Osteoblast (primary cell): ENCODE measurements around the gene SERTAD3. TPM values are rescaled to one million over a fixed set of nuclear protein-coding genes. Genes with fewer than 3 reads are reported as not detected.

ENCODE experiments used
- DNase-seq: peaks from one replicate; pipeline ENCODE4 v3.0.0; 2011; ENCODE audit warnings: low spot score, mixed read lengths; ENCODE audit not compliant: insufficient read length; ENCODE audit errors: missing footprints
- H2AFZ ChIP-seq: 2 replicates; pipeline ENCODE4 v1.6.0; 2011; ENCODE audit warnings: mild to moderate bottlenecking, low read length
- H3K27ac ChIP-seq: 2 replicates; pipeline ENCODE4 v1.5.1; 2011; ENCODE audit warnings: mild to moderate bottlenecking, low read depth, low read length, moderate library complexity
- H3K27me3 ChIP-seq: 2 replicates; pipeline ENCODE4 v1.6.0; 2012; ENCODE audit warnings: mild to moderate bottlenecking, control low read depth, inconsistent platforms, low read length, moderate library complexity; ENCODE audit not compliant: insufficient read depth
- H3K36me3 ChIP-seq: 2 replicates; pipeline ENCODE4 v1.5.1; 2011; ENCODE audit warnings: mild to moderate bottlenecking, low read length, control low read depth, moderate library complexity; ENCODE audit not compliant: insufficient read depth
- H3K4me1 ChIP-seq: 2 replicates; pipeline ENCODE4 v1.5.1; 2011; ENCODE audit warnings: mild to moderate bottlenecking, low read length, control low read depth, moderate library complexity; ENCODE audit not compliant: insufficient read depth
- H3K4me2 ChIP-seq: 2 replicates; pipeline ENCODE4 v1.6.0; 2011; ENCODE audit warnings: mild to moderate bottlenecking, low read length; ENCODE audit not compliant: insufficient read depth
- H3K4me3 ChIP-seq: fragments of 200-600 bp; sonication (generic); 3 replicates; pipeline ENCODE4 v1.5.1; 2012; ENCODE audit warnings: mild to moderate bottlenecking, low read length, inconsistent platforms; ENCODE audit not compliant: insufficient read depth
- H3K79me2 ChIP-seq: 2 replicates; pipeline ENCODE4 v1.6.0; 2012; ENCODE audit warnings: mild to moderate bottlenecking, low read length, control low read depth, inconsistent platforms; ENCODE audit not compliant: insufficient read depth
- H3K9me3 ChIP-seq: 2 replicates; pipeline ENCODE4 v1.5.1; 2011; ENCODE audit warnings: low read depth, low read length, control low read depth
- H4K20me1 ChIP-seq: 2 replicates; pipeline ENCODE4 v1.6.0; 2012; ENCODE audit warnings: mild to moderate bottlenecking, low read length, control low read depth; ENCODE audit not compliant: insufficient read depth
- total RNA-seq: library from RNA; depleted of rRNA; stranded (reverse); fragments of >200 nt; gene quantifications from 2 replicates; pipeline ENCODE4 v1.2.3, GENCODE V29; 2012
- TF ChIP-seq, protein P1 (sequence below): IDR thresholded peaks from 2 replicates; pipeline ENCODE4 v1.5.1; 2011; ENCODE audit warnings: mild to moderate bottlenecking, low read depth, low read length, moderate library complexity; ENCODE audit errors: extremely low read depth

SERTAD3 gene
- total RNA-seq, 1 donor: 23.5 TPM

- TF ChIP-seq, protein P1, sequence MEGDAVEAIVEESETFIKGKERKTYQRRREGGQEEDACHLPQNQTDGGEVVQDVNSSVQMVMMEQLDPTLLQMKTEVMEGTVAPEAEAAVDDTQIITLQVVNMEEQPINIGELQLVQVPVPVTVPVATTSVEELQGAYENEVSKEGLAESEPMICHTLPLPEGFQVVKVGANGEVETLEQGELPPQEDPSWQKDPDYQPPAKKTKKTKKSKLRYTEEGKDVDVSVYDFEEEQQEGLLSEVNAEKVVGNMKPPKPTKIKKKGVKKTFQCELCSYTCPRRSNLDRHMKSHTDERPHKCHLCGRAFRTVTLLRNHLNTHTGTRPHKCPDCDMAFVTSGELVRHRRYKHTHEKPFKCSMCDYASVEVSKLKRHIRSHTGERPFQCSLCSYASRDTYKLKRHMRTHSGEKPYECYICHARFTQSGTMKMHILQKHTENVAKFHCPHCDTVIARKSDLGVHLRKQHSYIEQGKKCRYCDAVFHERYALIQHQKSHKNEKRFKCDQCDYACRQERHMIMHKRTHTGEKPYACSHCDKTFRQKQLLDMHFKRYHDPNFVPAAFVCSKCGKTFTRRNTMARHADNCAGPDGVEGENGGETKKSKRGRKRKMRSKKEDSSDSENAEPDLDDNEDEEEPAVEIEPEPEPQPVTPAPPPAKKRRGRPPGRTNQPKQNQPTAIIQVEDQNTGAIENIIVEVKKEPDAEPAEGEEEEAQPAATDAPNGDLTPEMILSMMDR: no peak
- H3K27ac ChIP-seq: no peak overlapping the region
- H2AFZ ChIP-seq: no peak overlapping the region
- H4K20me1 ChIP-seq: no peaks in the 10 kb centered on the region
- peaks cover 22% of the 10 kb centered on the region for H3K79me2 ChIP-seq
- no peak for DNase-seq
- H3K4me1 ChIP-seq: peaks cover 23% of the 10 kb centered on the region
- H3K27me3 ChIP-seq: no peaks in the 10 kb centered on the region
- no peak overlapping the region for H3K4me2 ChIP-seq
- H3K9me3 ChIP-seq: no peaks in the 10 kb centered on the region
- peaks cover 15% of the 10 kb centered on the region for H3K36me3 ChIP-seq
- no peak overlapping the region for H3K4me3 ChIP-seq
Measured at GRCh38 chr19:40419066-40419612, 25.0 kb downstream of the SERTAD3 start.

- Histone ChIP-seq H3K9me3 (no peaks in the 10 kb centered on the region), H3K27me3 (no peaks in the 10 kb centered on the region), H3K27ac (no peak overlapping the region), H3K36me3 (peaks cover 11% of the 10 kb centered on the region), H2AFZ (no peak overlapping the region), H3K4me1 (peaks cover 23% of the 10 kb centered on the region), H3K4me3 (no peak overlapping the region), H4K20me1 (no peaks in the 10 kb centered on the region), H3K4me2 (no peak overlapping the region), H3K79me2 (peaks cover 11% of the 10 kb centered on the region)
- TF ChIP-seq, protein P1: no peak
- DNase-seq: no peak
Measured at GRCh38 chr19:40418040-40418439, 26.1 kb downstream of the SERTAD3 start.

DNA sequence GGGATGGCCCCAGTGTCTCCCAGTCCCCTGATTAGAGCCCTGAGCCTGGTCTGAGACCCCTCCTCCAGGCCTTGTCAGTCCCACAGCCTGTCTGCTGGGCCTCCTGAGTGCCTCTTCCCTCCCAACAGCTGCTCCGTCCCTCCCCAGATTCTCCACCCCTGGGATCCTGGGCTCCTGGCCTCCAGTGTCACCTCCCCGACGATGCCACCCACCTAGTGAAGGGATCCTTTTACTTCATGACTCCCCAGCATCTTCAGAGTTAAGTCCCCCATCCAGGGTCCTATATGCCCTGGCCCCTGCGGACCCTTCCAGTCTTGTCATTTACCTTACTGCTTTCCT is 26.5 kb downstream of the SERTAD3 start:
- no peak overlapping the region for H3K27ac ChIP-seq
- no peak overlapping the region for H3K4me2 ChIP-seq
- H4K20me1 ChIP-seq: no peaks in the 10 kb centered on the region
- H3K36me3 ChIP-seq: peaks cover 7% of the 10 kb centered on the region
- peaks cover 7% of the 10 kb centered on the region for H3K79me2 ChIP-seq
- no peaks in the 10 kb centered on the region for H3K27me3 ChIP-seq
- H3K4me3 ChIP-seq: no peak overlapping the region
- TF ChIP-seq, protein P1: no peak
- H3K4me1 ChIP-seq: peaks cover 21% of the 10 kb centered on the region
- DNase-seq: peak; percentile 78
- no peaks in the 10 kb centered on the region for H3K9me3 ChIP-seq
- peak overlapping the region; percentile 82 for H2AFZ ChIP-seq

DNA sequence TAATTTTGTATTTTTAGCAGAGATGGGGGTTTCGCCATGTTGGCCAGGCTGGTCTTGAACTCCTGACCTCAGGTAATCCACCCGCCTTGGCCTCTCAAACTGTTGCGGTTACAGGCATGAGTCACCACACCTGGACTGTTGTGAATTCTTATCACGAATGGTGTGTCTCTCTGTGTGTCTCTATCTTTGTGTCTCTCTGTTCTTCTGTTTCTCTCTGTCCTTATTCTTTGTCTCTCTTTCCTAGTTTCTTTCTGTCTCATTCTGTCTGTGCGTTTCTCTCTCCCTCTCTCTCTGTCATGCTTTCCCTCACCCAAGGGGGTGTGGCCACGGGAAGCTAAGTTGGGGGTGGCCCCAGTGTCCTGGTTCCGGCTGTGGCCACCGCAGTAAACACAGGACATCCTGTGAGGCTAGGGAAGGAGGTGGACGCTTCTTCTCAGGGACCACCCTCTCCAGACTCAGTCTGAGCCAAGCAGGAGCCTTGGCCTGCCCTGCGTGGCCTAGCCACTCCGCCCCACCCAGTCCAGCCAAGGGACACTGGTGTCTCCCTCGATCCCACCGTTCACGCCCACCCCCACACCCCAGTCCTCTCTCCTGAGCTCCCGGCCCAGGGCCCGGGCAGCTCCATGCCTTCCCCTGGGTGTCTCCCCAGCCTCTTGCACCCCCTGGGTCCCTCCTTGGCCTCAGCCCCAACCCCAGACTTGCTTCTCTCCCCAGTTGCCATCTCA is 27.1 kb downstream of the SERTAD3 start:
- H3K79me2 ChIP-seq: peaks cover 1% of the 10 kb centered on the region
- peak overlapping the region; percentile 55 for H3K4me2 ChIP-seq
- H3K4me1 ChIP-seq: peaks cover 15% of the 10 kb centered on the region
- no peaks in the 10 kb centered on the region for H3K27me3 ChIP-seq
- H2AFZ ChIP-seq: peak overlapping the region; percentile 82
- peaks cover 2% of the 10 kb centered on the region for H3K36me3 ChIP-seq
- no peaks in the 10 kb centered on the region for H4K20me1 ChIP-seq
- H3K9me3 ChIP-seq: no peaks in the 10 kb centered on the region
- H3K27ac ChIP-seq: no peak overlapping the region
- H3K4me3 ChIP-seq: no peak overlapping the region
- DNase-seq: peak; percentile 69
- TF ChIP-seq, protein P1: no peak
